SK-N-SH treated with all-trans-retinoic acid at 6 μM for 48 hours (cell line): ENCODE data around the gene PLAGL2.

ENCODE experiments used
- ATAC-seq: fragments of 200-7000 bp; cut with Tn5 transposase; 3 replicates; pipeline ENCODE4 v1.9.1; 2020; ENCODE audit warnings: mild to moderate bottlenecking, moderate library complexity
- ARNTL ChIP-seq: fragments of 450-650 bp; formaldehyde crosslinking; IDR thresholded peaks from 2 replicates; pipeline ENCODE4 v1.5.0; 2020; ENCODE audit warnings: low read depth, mild to moderate bottlenecking, moderate library complexity, borderline replicate concordance
- BACH2 ChIP-seq: fragments of 250-450 bp; sonication (Bioruptor Pico); IDR thresholded peaks from 2 replicates; pipeline ENCODE4 v1.9.0; 2021; ENCODE audit warnings: mild to moderate bottlenecking, borderline replicate concordance
- CSDC2 ChIP-seq: fragments of 250-450 bp; sonication (Bioruptor Pico); IDR thresholded peaks from 2 replicates; pipeline ENCODE4 v1.5.0; 2020; ENCODE audit warnings: mild to moderate bottlenecking, moderate library complexity
- GLIS3 ChIP-seq: fragments of 250-450 bp; sonication (Bioruptor Pico); IDR thresholded peaks from 2 replicates; pipeline ENCODE4 v1.5.0; 2020; ENCODE audit warnings: mild to moderate bottlenecking, moderate library complexity
- ISL1 ChIP-seq: fragments of 250-450 bp; sonication (Bioruptor Pico); IDR thresholded peaks from 2 replicates; pipeline ENCODE4 v2.1.2; 2022; ENCODE audit warnings: mild to moderate bottlenecking, moderate library complexity
- OSR1 ChIP-seq: fragments of 250-450 bp; sonication (Bioruptor Pico); IDR thresholded peaks from 2 replicates; pipeline ENCODE4 v1.8.0; 2022; ENCODE audit warnings: moderate library complexity, mild to moderate bottlenecking, inconsistent platforms
- PPARA ChIP-seq: fragments of 250-450 bp; sonication (Bioruptor Pico); IDR thresholded peaks from 2 replicates; pipeline ENCODE4 v1.5.0; 2020; ENCODE audit warnings: mild to moderate bottlenecking, borderline replicate concordance
- RARB ChIP-seq: fragments of 250-450 bp; sonication (Bioruptor Pico); IDR thresholded peaks from 2 replicates; pipeline ENCODE4 v1.8.0; 2021; ENCODE audit warnings: mild to moderate bottlenecking, moderate library complexity
- SNAI2 ChIP-seq: fragments of 250-450 bp; sonication (Bioruptor Pico); IDR thresholded peaks from 2 replicates; pipeline ENCODE4 v1.5.0; 2020; ENCODE audit warnings: mild to moderate bottlenecking, moderate library complexity
- TCF4 ChIP-seq: fragments of 250-450 bp; sonication (Bioruptor Pico); IDR thresholded peaks from 2 replicates; pipeline ENCODE4 v1.8.0; 2021; ENCODE audit warnings: mild to moderate bottlenecking, moderate library complexity, borderline replicate concordance
- TOX ChIP-seq: fragments of 250-450 bp; sonication (Bioruptor Pico); IDR thresholded peaks from 2 replicates; pipeline ENCODE4 v1.8.0; 2021; ENCODE audit warnings: mild to moderate bottlenecking, moderate library complexity, borderline replicate concordance
- ZC3H10 ChIP-seq: fragments of 250-450 bp; sonication (Bioruptor Pico); IDR thresholded peaks from 2 replicates; pipeline ENCODE4 v1.5.1; 2021; ENCODE audit warnings: mild to moderate bottlenecking, moderate library complexity
- ZFP3 ChIP-seq: fragments of 250-450 bp; sonication (Bioruptor Pico); IDR thresholded peaks from 2 replicates; pipeline ENCODE4 v1.5.0; 2020; ENCODE audit warnings: mild to moderate bottlenecking, moderate library complexity
- ZFP30 ChIP-seq: fragments of 450-650 bp; formaldehyde crosslinking; IDR thresholded peaks from 2 replicates; pipeline ENCODE4 v1.5.0; 2022; ENCODE audit warnings: mild to moderate bottlenecking, moderate library complexity
- ZNF565 ChIP-seq: fragments of 450-650 bp; formaldehyde crosslinking; conservative IDR thresholded peaks from 2 replicates; pipeline ENCODE4 v1.5.0; 2020; ENCODE audit warnings: low read depth, mild to moderate bottlenecking, moderate library complexity
- ZNF70 ChIP-seq: fragments of 450-650 bp; formaldehyde crosslinking; IDR thresholded peaks from 2 replicates; pipeline ENCODE4 v1.5.0; 2020; ENCODE audit warnings: mild to moderate bottlenecking, moderate library complexity
- ZNF8 ChIP-seq: fragments of 450-650 bp; formaldehyde crosslinking; IDR thresholded peaks from 2 replicates; pipeline ENCODE4 v1.5.0; 2020; ENCODE audit warnings: mild to moderate bottlenecking, moderate library complexity
- TF ChIP-seq, protein P1 (sequence below): fragments of 250-450 bp; sonication (Bioruptor Pico); IDR thresholded peaks from 2 replicates; pipeline ENCODE4 v1.5.1; 2020; ENCODE audit warnings: low read depth, mild to moderate bottlenecking, moderate library complexity
- TF ChIP-seq, protein P2 (sequence below): fragments of 250-450 bp; sonication (Bioruptor Pico); IDR thresholded peaks from 2 replicates; pipeline ENCODE4 v1.5.1; 2021; ENCODE audit warnings: mild to moderate bottlenecking, moderate library complexity
- TF ChIP-seq, protein P3 (sequence below): fragments of 250-450 bp; sonication (Bioruptor Pico); IDR thresholded peaks from 2 replicates; pipeline ENCODE4 v1.8.0; 2021; ENCODE audit warnings: low read depth, mild to moderate bottlenecking, moderate library complexity, borderline replicate concordance
- TF ChIP-seq, protein P4 (sequence below): fragments of 250-450 bp; sonication (Bioruptor Pico); IDR thresholded peaks from 2 replicates; pipeline ENCODE4 v1.5.0; 2020; ENCODE audit warnings: mild to moderate bottlenecking, moderate library complexity

Gene PLAGL2

DNA sequence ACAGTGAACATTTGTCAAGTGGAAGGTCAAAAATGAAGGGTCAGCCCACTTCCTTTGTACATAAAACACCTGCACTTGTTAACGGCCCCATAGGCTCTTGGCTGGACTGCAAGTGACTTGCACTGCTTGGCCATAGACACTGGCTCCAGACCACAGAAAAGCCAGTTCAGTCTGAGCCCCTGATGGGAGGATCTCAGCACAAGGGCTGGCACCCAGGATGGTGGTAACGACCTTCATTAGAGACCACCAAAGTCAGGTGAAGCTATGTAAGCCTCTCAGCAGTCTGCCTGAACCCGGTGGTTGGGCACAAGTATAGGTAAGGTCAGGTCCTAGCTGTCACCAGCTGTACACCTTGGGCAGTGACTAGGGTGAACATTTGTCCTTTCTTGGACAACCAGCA, 16.1 kb downstream of the PLAGL2 start:
- ATAC-seq = no peak
- TF ChIP-seq ZC3H10 (CRISPR knock-in tag) (no peak), BACH2 (CRISPR knock-in tag) (no peak), ISL1 (no peak), ARNTL (CRISPR knock-in tag) (no peak), RARB (CRISPR knock-in tag) (no peak), ZFP3 (CRISPR knock-in tag) (no peak), SNAI2 (CRISPR knock-in tag) (no peak), ZNF70 (no peak), TCF4 (CRISPR knock-in tag) (no peak), ZNF8 (no peak), ZFP30 (CRISPR knock-in tag) (no peak), PPARA (CRISPR knock-in tag) (no peak), OSR1 (CRISPR knock-in tag) (no peak)
- TF ChIP-seq, protein P1, sequence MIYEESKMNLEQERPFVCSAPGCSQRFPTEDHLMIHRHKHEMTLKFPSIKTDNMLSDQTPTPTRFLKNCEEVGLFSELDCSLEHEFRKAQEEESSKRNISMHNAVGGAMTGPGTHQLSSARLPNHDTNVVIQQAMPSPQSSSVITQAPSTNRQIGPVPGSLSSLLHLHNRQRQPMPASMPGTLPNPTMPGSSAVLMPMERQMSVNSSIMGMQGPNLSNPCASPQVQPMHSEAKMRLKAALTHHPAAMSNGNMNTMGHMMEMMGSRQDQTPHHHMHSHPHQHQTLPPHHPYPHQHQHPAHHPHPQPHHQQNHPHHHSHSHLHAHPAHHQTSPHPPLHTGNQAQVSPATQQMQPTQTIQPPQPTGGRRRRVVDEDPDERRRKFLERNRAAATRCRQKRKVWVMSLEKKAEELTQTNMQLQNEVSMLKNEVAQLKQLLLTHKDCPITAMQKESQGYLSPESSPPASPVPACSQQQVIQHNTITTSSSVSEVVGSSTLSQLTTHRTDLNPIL (CRISPR knock-in tag) = no peak
- TF ChIP-seq, protein P2, sequence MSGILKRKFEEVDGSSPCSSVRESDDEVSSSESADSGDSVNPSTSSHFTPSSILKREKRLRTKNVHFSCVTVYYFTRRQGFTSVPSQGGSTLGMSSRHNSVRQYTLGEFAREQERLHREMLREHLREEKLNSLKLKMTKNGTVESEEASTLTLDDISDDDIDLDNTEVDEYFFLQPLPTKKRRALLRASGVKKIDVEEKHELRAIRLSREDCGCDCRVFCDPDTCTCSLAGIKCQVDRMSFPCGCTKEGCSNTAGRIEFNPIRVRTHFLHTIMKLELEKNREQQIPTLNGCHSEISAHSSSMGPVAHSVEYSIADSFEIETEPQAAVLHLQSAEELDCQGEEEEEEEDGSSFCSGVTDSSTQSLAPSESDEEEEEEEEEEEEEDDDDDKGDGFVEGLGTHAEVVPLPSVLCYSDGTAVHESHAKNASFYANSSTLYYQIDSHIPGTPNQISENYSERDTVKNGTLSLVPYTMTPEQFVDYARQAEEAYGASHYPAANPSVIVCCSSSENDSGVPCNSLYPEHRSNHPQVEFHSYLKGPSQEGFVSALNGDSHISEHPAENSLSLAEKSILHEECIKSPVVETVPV (CRISPR knock-in tag) = no peak

DNA sequence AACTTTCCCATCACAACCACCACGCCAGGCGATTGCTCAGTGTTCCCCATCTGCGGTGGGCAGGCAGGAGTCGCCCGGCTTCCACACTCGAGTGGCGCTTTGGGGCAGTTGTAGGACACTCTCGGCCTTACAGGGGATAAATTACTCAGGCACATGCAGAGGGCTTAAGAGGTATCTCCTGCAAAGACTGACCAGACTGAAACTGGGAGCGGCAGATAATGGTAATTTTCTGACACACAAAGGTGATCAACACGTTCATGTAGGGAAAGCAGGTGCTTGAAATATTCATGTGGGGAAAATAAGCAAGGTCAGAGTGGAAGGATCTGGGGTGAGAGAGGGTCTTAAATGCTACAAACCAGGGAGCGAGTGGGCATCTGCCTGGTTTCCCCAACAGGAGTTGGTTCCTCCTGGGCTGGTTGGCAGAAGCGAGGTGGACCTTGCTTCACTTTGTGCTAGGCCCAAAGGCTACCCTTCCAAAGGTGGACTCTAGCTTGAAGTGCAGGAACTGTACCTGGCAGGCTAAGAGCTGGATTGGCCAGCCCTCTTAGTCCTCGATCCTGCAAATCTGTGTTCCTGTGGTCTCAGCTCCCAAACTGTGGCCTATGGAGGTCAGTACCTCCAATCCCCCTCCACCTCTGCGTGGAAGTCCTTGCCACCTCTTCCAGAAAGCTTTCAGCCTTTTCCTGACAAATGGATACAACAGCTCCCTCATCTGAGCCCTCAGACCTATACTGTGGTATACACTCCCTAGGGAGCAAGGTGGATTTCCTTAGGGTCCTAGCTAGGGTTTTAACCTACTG, 16.7 kb downstream of the PLAGL2 start:
- peak; percentile 19 for ATAC-seq
- TF ChIP-seq, protein P3, sequence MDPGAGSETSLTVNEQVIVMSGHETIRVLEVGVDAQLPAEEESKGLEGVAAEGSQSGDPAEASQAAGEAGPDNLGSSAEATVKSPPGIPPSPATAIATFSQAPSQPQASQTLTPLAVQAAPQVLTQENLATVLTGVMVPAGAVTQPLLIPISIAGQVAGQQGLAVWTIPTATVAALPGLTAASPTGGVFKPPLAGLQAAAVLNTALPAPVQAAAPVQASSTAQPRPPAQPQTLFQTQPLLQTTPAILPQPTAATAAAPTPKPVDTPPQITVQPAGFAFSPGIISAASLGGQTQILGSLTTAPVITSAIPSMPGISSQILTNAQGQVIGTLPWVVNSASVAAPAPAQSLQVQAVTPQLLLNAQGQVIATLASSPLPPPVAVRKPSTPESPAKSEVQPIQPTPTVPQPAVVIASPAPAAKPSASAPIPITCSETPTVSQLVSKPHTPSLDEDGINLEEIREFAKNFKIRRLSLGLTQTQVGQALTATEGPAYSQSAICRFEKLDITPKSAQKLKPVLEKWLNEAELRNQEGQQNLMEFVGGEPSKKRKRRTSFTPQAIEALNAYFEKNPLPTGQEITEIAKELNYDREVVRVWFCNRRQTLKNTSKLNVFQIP (CRISPR knock-in tag) = no peak

DNA sequence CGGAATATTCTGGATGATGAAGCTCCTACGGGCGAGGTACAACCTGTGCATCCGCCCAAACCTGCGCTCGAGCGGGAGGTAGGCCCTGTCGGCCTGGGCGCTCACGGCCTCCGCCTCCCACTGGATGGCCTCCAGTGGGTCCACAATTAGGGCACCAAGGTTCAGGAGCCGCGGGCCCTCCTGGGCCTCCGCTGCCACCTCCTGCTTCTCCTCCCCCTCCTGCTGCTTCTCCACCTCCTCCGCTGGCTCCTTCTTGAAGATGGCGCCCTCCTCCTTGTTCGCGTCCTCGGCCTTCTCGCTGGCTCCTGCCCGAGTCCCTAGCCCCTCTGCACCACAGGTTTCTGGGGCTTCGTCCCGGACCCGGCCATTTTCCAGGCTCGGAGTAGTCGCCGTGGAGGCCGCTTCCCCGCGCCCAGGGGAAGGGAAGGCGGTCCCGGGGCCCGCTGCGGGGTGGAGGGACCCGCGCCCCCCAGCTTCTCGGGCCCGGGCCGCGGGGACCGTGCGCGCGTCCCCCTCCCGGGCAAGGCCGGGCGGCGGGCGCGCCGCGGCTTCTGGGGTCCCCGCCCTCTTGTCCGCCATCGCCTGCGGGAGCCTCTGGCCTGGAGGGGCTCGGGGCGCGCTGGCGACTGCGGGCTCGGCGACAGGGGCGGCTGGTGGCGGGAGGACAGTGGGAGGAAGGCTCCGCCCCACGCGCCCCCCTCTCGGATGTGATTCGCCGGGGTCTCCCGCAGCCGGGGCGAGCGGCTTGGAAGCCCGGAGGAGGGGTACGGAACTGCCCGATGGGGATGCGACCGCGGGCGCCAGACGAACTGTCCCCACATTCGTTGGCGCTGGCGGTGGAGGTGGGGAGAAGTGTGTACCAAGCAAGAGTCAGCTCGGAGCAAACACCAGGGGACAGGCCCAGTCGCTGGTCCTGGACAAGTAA, 17.6 kb downstream of the PLAGL2 start:
- ATAC-seq = peak; percentile 68
- TF ChIP-seq ZFP3 (CRISPR knock-in tag) (no peak), ZNF70 (no peak), CSDC2 (CRISPR knock-in tag) (no peak), ZNF8 (no peak), ZFP30 (CRISPR knock-in tag) (no peak), ZNF565 (CRISPR knock-in tag) (no peak), ZC3H10 (CRISPR knock-in tag) (no peak), ISL1 (no peak), GLIS3 (no peak), PPARA (CRISPR knock-in tag) (no peak), TCF4 (CRISPR knock-in tag) (no peak), TOX (CRISPR knock-in tag) (no peak), SNAI2 (CRISPR knock-in tag) (no peak)
- TF ChIP-seq, protein P1 (CRISPR knock-in tag) = no peak
- TF ChIP-seq, protein P4, sequence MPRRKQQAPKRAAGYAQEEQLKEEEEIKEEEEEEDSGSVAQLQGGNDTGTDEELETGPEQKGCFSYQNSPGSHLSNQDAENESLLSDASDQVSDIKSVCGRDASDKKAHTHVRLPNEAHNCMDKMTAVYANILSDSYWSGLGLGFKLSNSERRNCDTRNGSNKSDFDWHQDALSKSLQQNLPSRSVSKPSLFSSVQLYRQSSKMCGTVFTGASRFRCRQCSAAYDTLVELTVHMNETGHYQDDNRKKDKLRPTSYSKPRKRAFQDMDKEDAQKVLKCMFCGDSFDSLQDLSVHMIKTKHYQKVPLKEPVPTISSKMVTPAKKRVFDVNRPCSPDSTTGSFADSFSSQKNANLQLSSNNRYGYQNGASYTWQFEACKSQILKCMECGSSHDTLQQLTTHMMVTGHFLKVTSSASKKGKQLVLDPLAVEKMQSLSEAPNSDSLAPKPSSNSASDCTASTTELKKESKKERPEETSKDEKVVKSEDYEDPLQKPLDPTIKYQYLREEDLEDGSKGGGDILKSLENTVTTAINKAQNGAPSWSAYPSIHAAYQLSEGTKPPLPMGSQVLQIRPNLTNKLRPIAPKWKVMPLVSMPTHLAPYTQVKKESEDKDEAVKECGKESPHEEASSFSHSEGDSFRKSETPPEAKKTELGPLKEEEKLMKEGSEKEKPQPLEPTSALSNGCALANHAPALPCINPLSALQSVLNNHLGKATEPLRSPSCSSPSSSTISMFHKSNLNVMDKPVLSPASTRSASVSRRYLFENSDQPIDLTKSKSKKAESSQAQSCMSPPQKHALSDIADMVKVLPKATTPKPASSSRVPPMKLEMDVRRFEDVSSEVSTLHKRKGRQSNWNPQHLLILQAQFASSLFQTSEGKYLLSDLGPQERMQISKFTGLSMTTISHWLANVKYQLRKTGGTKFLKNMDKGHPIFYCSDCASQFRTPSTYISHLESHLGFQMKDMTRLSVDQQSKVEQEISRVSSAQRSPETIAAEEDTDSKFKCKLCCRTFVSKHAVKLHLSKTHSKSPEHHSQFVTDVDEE (CRISPR knock-in tag) = no peak
- TF ChIP-seq, protein P2 (CRISPR knock-in tag) = no peak
- TF ChIP-seq, protein P3 (CRISPR knock-in tag) = no peak
